Lower leg skin (tissue), 4 donors: Measurements from ENCODE around the gene ITGA3. TPM values are rescaled to one million over a fixed set of nuclear protein-coding genes. Genes with fewer than 3 reads are reported as not detected.

Experiments
- DNase-seq, 2 donors: peaks; one replicate each; pipeline ENCODE4 v3.0.0-alpha.2; 2019; ENCODE audit warnings: low spot score in 2 of 2
- H3K4me3 ChIP-seq: fragments of 200-600 bp; sonication (generic); 2 replicates; pipeline ENCODE4 v1.5.1; 2017; ENCODE audit warnings: mild to moderate bottlenecking, low read depth; ENCODE audit not compliant: poor library complexity, severe bottlenecking
- POLR2A ChIP-seq, 2 donors: fragments of 450-650 bp; IDR thresholded peaks; one replicate each; pipeline ENCODE4 v1.6.1; 2016 to 2017; ENCODE audit warnings: antibody characterized with exemption in 2 of 2, mild to moderate bottlenecking in 1 of 2, moderate library complexity in 1 of 2
- WGBS, 2 donors: methylation state at CpG; one replicate each; pipeline ENCODE4 v1.1.5; 2018; 5-methylcytosine and 5-hydroxymethylcytosine counted together
- intact Hi-C: fragments of 100-400 bp; cut with DNase I; formaldehyde crosslinking; loops from one replicate; pipeline ENCODE4 v1.15.0; 2023; ENCODE audit warnings: low total_unique reads
- total RNA-seq, 4 donors: library from RNA; depleted of rRNA; stranded (reverse); fragments of >200 nt; gene quantifications; one replicate each; pipeline ENCODE4 v1.1.0, GENCODE V29; 2016
- TF ChIP-seq, protein P1 (sequence below), 3 donors: fragments of 450-650 bp; IDR thresholded peaks; one replicate each; pipeline ENCODE4 v1.5.1; 2016; ENCODE audit warnings: antibody characterized with exemption in 3 of 3, mild to moderate bottlenecking in 3 of 3, moderate library complexity in 2 of 3

Gene ITGA3
- total RNA-seq, 4 donors from 2014 or later = 99.7 to 148 (median 121) TPM

DNA sequence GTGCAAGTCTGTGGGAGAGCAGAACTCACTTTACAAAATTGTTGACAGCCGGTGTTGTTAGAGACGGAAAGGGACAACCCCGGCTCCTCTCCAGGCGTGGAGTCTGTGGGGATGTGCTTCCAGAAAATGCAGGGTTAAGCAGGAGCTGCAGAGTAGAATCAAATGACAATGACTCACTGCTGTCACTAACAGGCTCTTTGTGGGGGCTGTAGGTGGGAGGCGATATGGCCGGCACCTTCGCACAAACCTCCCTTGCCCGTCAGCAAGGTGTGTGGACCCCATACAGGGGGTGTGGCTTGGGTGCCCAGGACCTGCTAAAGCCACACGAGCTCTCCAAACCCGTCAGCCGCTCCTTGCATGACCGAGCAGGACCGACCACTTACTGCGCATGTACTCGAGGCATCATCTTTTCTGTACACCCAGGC lies 45.0 kb downstream of the ITGA3 start:
- no peak for DNase-seq
- no peak overlapping the region for H3K4me3 ChIP-seq
- TF ChIP-seq, protein P1, sequence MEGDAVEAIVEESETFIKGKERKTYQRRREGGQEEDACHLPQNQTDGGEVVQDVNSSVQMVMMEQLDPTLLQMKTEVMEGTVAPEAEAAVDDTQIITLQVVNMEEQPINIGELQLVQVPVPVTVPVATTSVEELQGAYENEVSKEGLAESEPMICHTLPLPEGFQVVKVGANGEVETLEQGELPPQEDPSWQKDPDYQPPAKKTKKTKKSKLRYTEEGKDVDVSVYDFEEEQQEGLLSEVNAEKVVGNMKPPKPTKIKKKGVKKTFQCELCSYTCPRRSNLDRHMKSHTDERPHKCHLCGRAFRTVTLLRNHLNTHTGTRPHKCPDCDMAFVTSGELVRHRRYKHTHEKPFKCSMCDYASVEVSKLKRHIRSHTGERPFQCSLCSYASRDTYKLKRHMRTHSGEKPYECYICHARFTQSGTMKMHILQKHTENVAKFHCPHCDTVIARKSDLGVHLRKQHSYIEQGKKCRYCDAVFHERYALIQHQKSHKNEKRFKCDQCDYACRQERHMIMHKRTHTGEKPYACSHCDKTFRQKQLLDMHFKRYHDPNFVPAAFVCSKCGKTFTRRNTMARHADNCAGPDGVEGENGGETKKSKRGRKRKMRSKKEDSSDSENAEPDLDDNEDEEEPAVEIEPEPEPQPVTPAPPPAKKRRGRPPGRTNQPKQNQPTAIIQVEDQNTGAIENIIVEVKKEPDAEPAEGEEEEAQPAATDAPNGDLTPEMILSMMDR (IDR thresholded peaks at IDR 0.05) = no peak
- TF ChIP-seq POLR2A (IDR thresholded peaks at IDR 0.05) = no peak
- intact Hi-C loops = no loop called here
- WGBS, 2 donors = 44 to 49% methylated on average over 15 of the region's 15 CpGs

GRCh38 chr17:50101346-50102163 lies 45.6 kb downstream of the ITGA3 start:
- WGBS, 2 donors = 24 to 38% methylated on average over 13 to 16 of the region's 17 CpGs
- DNase-seq = no peak
- intact Hi-C loops = no loop called here
- H3K4me3 ChIP-seq = no peak overlapping the region
- TF ChIP-seq, protein P1 (IDR thresholded peaks at IDR 0.05) = no peak
- no peak for TF ChIP-seq POLR2A (IDR thresholded peaks at IDR 0.05)

DNA sequence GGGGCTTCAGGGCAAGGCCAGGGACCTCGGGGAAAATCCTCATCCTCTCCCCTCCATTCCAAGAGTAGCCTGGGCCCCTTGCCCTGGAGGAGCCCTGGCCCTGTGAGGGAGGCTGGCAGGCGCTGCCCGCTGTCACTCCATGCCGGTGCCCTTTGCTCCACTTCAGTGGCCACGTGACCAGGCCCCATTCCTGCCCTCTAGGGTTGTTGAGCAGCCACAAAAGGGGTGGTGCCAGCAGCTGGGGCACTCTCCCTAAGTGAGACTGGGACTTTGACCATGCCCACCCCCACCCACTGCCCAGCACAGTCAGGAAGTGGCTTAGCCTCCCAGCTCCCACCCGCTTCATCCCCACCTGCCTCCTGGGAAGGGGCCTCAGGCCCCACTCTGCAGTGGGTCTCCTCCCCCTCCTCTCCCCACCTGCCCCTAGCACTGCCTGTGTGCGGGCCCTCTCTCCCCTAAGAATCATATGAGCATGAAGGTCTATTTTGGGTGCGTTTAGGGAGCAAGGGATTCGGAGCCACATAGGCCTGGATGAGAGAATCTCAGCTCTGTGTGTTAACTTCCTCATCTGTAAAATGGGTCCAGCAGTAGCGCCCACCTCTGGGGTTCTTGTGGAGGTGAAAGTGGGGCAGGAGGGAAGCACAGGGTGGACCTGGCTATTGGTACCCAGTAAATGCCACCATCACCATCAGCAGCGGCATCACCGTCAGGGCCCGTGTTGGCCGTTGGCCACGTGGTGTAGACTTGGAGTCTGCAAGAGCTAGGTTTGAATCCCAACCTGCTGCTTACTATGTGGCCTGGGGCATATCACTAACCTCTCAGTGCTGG lies 46.5 kb downstream of the ITGA3 start:
- DNase-seq = no peak
- H3K4me3 ChIP-seq = no peak overlapping the region
- WGBS, 2 donors = 57 to 64% methylated on average over 15 of the region's 15 CpGs
- intact Hi-C loops = no loop called here
- TF ChIP-seq, protein P1 (IDR thresholded peaks at IDR 0.05) = no peak
- no peak for TF ChIP-seq POLR2A (IDR thresholded peaks at IDR 0.05)

DNA sequence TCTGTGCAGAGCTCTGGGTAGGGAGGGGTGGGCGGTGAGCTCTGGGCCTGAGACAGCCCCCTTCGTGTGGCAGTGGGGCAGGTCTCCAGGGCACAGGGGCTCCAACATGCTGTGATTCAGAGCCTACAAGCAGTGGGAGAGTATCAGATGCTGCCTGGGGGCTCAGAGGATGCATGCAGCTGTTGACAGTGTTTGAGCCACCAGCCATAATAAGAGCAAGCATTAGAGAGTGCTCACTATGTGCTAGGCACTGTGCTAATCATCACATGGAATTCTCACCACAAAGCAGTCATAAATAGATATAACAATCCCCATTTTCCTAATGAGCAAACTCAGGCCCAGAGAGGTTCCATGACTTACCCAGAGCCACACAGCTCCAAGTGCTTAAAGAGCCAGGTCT lies 47.3 kb downstream of the ITGA3 start:
- no peak overlapping the region for H3K4me3 ChIP-seq
- intact Hi-C loops = no loop called here
- WGBS, 2 donors = 67 to 75% methylated on average over 2 of the region's 2 CpGs
- TF ChIP-seq, protein P1 (IDR thresholded peaks at IDR 0.05) = no peak
- no peak for TF ChIP-seq POLR2A (IDR thresholded peaks at IDR 0.05)
- DNase-seq = no peak

DNA sequence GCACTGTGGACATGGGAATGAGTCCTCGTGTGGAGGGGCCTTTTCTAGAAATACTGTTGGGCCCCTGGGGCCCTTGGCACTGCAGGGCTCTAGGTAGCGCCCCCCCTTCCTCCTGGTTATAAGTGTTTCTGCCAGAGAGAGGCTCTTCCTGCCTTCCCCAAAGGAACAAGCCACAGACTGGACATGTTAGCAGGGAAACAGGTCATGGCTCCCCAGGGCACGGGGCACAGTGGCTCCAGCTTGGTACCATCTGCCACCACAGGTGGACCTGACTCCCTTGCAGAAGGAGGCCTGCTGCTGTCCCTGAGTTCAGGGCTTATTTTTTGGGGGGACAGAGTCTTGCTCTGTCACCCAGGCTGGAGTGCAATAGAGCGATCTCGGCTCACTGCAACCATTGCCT lies 48.0 kb downstream of the ITGA3 start:
- H3K4me3 ChIP-seq = no peak overlapping the region
- DNase-seq = no peak
- intact Hi-C loops = no loop called here
- WGBS, 2 donors = 87 to 100% methylated on average over 3 to 4 of the region's 5 CpGs
- TF ChIP-seq, protein P1 (IDR thresholded peaks at IDR 0.05) = no peak
- TF ChIP-seq POLR2A (IDR thresholded peaks at IDR 0.05) = no peak
